GM18870 (cell line): ENCODE measurements around the gene ENKUR.
"Not testable (repeated sequence)": the region's sequence is repeated elsewhere in the genome, so short reads cannot be mapped to it uniquely, and the experiment has no call there.

ENCODE experiments used
- ATAC-seq: cut with Tn5 transposase; IDR thresholded peaks from one replicate; pipeline ENCODE4 v1.9.1; 2021; ENCODE audit warnings: moderate library complexity; ENCODE audit not compliant: unreplicated experiment

ENKUR gene

GRCh38 chr10:24979685-24980084 is 36.3 kb downstream of the ENKUR start:
- ATAC-seq, result no peak

DNA sequence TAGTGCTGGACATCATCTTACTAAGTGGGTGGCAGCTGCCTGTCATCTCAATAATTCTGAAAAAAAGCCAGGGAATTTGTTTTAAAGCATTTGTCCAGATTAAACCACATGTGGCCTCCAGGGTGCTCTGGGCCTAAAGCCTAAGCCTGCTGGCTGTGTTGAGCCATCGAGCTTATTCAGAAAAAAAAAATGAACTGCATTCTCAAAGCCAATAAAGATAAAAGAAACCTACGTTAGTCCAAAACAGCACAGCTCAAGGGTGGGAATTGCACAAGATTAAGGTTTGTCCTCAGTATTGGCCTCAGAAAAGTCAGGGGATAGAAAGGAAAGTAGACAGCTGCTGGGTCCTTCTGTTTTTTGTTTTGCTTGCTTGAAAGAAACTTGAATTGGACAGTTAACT is 41.0 kb downstream of the ENKUR start:
- ATAC-seq, result no peak

DNA sequence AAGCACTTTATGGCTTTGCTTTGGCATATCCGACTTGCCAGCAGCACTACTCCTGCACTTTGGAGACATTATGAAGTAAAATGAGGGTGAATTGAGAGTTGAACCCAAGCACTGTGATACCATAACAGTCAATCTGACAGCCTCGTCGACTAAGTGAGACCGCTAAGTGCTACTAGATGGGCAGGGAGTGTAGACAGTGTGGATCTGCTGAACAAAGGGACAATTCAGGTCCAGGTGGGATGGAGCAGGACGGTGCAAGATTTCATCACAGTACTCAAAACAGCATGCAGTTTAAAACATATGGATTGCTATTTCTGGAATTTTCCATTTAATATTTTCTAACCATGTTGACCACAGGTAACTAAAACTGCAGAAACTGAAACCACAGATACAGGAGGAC is 42.8 kb downstream of the ENKUR start:
- ATAC-seq, result no peak

GRCh38 chr10:24971374-24971773 is 44.6 kb downstream of the ENKUR start:
- ATAC-seq, result no peak

DNA sequence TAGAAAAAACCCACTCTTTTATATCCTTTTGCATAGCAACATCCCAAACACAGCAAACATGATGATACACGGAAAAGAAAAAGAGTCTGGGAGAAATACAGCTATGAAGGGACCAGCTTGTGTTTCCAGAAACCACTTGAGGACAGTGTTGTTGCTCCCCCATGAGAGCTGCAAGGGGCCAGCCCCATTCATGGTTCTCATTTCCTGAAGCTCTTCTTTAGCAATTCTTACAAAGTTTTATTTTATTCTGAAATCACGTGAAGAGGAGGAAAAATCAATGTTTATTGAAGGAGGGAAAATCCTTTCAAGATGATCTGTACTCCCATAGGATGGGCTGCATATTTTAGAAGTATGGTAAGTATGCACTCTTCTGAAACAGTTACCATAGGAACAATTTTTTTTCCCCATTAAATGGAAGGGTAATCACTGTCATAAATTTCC is 46.1 kb downstream of the ENKUR start:
- ATAC-seq, result no peak

GRCh38 chr10:24968951-24969350 is 47.0 kb downstream of the ENKUR start:
- not testable (repeated sequence) for ATAC-seq

DNA sequence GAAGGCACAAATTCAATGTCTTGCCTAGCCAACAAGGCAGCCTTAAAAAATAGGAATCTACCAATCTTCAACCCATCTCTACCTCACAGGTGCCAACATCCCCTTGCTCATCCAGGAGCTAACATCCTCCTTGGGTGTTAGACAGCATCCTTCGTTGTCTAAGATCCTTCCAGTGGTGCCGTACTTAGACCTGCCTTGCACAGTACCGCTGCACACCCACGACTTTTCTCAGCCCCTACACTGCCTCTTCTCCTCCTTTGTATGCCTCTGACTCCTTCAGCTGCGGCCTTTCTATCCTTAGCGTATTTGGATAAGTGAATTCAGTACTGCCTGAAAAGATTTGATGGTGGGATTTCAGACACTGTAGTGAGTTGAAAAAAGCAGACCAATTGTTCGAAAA is 47.6 kb downstream of the ENKUR start:
- no peak for ATAC-seq

- no peak for ATAC-seq
Measured at GRCh38 chr10:24966962-24967481, 48.9 kb downstream of the ENKUR start.

- ATAC-seq, result no peak
Measured at GRCh38 chr10:24965051-24965450, 50.9 kb downstream of the ENKUR start.

- no peak for ATAC-seq
Measured at GRCh38 chr10:24963521-24964041, 52.4 kb downstream of the ENKUR start.

DNA sequence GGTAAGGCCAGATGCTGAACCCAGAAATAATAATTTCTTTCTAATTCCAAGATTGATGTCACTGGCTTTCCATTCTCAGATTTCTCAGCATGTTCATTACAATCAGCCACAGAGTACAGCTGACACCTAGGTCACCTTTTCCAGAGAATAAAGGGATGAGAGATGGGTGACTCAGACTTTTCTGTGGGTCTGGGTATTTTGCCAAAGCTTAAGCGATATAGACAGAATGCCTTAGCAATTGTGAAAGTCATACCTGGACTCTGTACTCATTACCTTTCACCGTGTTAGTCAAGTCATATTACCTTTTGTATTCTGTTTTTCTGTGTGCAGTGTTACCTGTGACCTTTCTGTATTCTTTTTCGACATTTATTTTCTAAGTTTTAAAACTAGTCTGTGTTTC is 53.0 kb downstream of the ENKUR start:
- no peak for ATAC-seq

GRCh38 chr10:24961582-24961981 is 54.4 kb downstream of the ENKUR start:
- ATAC-seq, result no peak

- ATAC-seq, result no peak
Measured at GRCh38 chr10:24959382-24959730, 56.6 kb downstream of the ENKUR start.

- no peak for ATAC-seq
Measured at GRCh38 chr10:24958721-24959381, 57.1 kb downstream of the ENKUR start.

- ATAC-seq, result no peak
Measured at GRCh38 chr10:24958091-24958720, 57.8 kb downstream of the ENKUR start.

DNA sequence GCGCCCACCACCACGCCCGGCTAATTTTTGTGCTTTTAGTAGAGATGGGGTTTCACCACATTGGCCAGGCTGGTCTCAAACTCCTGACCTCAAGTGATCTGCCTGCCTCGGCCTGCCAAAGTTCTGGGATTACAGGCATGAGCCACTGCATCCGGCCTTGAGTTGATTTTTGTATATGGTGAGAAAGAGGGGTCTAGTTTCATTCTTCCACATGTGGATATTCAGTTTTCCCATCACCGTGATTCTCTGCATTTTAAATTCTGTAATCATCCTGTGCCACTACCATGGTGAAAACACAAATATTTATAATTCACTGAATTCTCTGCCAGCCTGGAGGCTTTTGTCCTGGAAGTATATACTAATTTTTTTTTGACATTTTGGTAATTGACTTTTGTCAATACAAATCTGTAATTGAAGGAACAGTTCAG is 58.3 kb downstream of the ENKUR start:
- ATAC-seq, result not testable (repeated sequence)

- ATAC-seq, result no peak
Measured at GRCh38 chr10:24953675-24954074, 62.3 kb downstream of the ENKUR start.

DNA sequence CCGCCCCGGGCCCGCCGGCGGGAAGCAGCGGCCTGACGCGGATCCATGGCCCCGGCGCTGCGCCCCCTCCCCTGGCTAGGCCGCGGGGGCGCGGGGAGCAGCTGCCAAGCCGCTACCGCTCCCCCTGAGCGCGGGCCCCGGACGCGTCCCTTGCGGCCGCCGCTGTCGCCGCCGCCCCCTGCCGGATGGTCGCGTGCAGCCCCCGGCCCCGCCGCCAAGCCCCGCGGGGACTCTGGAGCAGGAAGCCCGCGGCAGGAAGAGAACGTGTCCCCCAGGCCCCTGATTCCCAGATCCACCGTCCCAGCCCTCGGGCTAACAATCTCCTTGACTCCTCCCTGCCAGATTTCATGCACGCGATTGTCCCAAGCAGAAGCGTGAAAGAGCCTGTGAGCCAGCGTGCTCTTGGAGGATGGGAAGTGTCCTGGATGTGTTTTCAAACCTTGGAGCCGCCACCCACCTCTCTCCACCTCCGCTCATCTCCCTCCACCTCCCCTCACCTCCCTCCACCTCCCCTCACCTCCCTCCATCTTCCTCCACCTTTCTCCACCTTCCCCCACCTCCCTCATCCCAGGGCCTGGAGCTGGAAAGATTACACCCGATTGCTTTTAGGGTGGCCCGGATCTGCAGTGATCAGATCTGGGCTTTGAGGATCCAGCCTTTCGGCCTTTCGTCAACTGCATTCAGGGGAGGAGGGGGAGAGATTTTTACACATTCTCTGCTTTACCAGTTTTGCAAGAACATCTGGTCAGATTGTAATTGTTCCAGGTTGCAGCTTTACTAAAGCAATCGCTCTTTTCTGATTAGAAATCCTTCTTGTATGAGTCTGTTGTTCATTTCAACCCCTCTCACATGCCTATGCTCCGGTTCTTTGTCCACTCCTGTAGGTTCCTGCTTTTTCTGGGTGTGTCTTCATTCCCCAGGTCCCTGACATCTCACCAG is 63.0 kb downstream of the ENKUR start:
- ATAC-seq, result no peak

- ATAC-seq, result no peak
Measured at GRCh38 chr10:24952143-24952706, 63.7 kb downstream of the ENKUR start, which contains the start of gene PRTFDC1. Gene PRTFDC1, minus strand, starts transcription at chr10:24952606. Its CDS starts 31 bp downstream, at chr10:24952575.

DNA sequence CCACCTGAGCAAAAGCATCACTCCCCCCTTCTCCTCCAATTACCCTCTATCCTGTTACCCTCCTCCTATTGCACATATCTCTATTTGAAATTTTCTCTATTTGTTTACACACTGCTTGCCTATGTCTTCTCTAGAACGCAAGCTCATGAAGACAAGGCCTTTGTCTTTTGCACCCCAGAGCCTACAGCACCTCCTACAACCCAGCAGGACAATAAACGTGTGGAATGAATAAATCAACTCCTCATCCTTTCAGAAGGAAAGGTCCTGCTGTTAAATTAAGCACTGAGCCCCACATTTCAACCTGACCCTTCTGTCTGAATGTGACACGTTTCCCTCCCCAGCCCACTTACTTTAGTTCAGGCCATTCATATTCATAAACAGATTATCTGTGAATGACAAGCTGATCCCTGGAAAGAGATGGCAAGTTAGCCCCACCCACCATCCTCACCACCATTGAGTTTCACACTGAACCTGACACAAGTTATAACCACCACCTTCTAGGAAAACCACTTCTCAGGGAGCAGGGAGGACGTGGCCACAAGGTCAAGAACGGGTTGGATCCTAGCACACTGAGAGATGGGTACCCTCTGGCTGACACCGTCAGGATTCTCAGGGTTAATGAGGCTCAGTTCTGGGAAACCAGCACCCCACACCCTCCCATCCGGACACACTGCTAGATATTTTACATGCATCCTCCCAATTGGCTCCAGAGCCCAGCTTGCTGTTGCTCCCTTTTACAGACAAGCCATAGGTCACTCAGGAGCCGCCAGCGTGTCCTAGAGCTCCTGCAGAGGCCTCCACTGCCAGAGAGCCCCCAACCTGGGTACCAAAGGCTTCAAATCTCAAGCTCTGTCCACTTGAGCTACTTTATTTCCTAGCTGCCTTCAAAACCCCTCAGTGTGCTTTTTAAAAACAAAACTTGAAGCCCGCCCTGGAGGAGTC is 64.5 kb downstream of the ENKUR start:
- no peak for ATAC-seq
